ENCODE data around the gene FBXO40.

FBXO40 gene

DNA sequence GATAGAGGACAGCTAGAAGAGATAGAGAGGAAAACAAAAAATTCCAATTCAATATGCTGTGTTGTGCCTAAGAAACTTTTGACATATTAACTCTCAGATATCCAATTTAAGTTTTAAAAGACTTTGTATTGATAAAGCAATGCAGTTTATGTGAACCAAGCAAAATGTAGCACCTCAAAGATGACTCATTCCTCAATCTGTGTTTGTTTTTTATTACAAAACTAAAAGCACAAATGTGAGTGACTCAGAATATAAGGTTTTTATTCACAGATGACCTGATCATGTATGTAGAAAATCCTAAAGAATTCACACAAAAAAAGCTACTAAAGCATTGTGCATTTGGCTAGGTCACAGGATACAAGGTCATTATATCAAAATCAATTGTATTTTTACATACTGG lies 56.5 kb downstream of the FBXO40 start:
- peak; percentile 21 for DNase-seq (ENCODE audit: low read depth)
- TF ChIP-seq, protein P1, sequence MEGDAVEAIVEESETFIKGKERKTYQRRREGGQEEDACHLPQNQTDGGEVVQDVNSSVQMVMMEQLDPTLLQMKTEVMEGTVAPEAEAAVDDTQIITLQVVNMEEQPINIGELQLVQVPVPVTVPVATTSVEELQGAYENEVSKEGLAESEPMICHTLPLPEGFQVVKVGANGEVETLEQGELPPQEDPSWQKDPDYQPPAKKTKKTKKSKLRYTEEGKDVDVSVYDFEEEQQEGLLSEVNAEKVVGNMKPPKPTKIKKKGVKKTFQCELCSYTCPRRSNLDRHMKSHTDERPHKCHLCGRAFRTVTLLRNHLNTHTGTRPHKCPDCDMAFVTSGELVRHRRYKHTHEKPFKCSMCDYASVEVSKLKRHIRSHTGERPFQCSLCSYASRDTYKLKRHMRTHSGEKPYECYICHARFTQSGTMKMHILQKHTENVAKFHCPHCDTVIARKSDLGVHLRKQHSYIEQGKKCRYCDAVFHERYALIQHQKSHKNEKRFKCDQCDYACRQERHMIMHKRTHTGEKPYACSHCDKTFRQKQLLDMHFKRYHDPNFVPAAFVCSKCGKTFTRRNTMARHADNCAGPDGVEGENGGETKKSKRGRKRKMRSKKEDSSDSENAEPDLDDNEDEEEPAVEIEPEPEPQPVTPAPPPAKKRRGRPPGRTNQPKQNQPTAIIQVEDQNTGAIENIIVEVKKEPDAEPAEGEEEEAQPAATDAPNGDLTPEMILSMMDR (IDR thresholded peaks at IDR 0.05; ENCODE audit: low read length, missing control alignments): no peak
- H3K4me3 ChIP-seq (replicated peaks; ENCODE audit: low read depth, low read length): no peak overlapping the region

DNA sequence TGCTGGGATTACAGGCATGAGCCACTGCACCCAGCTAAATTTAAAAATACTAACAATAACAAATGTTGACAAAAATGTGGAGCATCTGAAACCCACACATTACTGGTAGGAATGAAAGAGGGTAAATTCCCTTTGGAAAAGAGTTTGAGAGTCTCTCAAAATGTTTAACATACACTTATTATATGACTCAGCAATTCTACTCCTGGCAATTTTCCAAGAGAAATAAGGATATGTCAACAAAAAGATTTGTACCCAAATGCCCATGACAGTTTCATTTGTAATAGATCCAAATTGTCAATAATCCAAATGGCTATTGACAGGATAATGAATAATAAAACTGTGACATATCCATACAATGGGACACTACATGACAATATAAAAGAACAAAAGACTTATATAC lies 58.5 kb downstream of the FBXO40 start:
- TF ChIP-seq, protein P1 (IDR thresholded peaks at IDR 0.05; ENCODE audit: low read length, missing control alignments): no peak
- DNase-seq (ENCODE audit: low read depth): peak; percentile 34
- H3K4me3 ChIP-seq (replicated peaks; ENCODE audit: low read depth, low read length): no peak overlapping the region

DNA sequence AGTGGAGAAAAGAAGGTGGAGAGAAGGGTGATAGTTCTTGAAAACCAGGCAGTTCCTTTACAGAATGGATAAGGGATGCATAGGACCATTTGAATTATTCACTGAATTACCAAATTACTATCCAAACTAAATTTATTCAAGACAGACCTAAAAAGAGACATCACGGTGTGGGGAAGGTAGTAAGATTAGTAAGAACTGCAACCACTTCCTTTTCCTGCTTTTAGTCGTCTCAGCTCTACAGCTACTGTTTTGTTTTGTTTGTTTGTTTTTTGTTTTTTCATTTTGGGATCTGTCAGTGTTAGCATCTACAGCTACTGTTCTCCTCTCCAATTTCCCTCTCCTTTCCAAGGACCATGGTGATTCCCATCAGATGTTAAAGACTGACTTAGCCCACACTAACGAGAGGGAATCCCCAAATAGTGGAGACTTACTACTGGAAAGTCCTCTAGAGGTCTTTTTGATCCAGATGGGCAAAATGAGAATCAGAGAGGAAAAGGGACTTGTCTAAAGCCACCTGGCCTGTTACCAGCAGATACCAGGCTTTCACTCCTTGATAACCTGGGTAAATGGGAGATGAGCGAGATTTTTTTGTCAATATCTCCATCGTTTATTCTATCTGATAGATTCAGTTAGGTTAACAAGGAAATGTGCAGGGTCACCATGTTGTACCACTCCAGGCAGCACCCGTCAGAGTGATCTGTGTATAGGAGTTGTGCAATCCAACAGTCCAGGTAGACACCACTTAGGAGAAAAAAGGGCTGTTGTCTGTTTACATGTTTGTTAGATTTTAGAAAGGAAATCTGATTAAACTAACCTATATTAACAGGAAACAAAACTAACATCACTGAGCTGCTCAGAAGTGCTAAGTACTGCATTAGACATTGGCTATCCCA lies 61.6 kb downstream of the FBXO40 start:
- no peak overlapping the region for H3K4me3 ChIP-seq (replicated peaks; ENCODE audit: low read depth, low read length)
- DNase-seq (ENCODE audit: low read depth): no peak
- TF ChIP-seq, protein P1 (IDR thresholded peaks at IDR 0.05; ENCODE audit: low read length, missing control alignments): no peak

DNA sequence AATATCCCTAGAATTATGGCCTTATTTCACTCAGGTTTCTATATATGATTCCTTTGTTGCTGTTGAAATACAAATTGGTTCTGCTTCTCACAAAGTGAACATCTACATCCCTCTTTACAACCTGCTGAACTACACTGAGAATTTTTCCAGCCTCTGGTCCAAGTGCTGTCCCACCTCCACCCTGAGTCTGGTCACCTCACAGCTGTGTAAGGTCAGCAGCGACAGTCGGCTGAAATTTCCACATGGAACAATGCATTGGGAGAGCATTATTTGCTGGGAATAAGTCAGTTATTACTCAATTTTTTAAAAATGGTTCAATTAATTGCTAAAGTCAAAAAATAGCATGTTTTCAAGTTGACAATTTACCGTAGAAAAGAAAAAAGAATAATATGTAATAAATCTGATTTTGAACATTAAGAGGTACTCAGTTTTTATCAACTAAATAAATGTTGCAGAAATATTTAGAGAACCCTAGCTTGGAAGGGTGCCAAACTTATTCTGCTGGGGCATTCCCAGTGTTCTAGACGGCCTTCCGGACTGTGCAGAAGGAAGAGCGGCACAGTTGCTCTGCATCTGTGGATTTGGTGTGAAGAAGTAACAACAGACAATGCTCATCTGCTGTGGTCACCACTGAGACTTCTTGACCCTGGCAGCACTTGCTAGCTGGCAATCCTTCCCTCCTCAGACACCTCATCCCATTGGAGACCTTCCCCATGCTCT lies 65.7 kb downstream of the FBXO40 start:
- TF ChIP-seq, protein P1 (IDR thresholded peaks at IDR 0.05; ENCODE audit: low read length, missing control alignments): no peak
- no peak for DNase-seq (ENCODE audit: low read depth)
- no peak overlapping the region for H3K4me3 ChIP-seq (replicated peaks; ENCODE audit: low read depth, low read length)

DNA sequence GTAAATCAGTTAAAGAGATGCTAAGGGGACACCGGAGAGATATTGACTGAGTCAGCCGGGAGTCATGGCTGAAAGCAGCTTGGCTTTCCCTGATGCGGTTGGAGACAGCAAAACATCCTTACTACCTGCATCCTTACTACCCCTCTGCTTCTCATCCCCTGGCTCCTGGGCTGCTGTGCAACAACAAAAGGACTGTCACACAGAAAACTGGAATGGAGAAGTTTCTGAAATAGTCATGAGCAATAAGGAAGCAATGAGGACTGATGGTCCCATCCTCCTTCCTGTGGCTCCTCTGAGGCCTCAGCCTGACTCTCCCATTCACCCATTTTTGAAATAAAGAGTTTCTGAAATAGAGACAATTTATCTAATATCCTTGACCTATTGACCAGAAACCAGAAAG lies 66.4 kb downstream of the FBXO40 start:
- DNase-seq (ENCODE audit: low read depth): no peak

DNA sequence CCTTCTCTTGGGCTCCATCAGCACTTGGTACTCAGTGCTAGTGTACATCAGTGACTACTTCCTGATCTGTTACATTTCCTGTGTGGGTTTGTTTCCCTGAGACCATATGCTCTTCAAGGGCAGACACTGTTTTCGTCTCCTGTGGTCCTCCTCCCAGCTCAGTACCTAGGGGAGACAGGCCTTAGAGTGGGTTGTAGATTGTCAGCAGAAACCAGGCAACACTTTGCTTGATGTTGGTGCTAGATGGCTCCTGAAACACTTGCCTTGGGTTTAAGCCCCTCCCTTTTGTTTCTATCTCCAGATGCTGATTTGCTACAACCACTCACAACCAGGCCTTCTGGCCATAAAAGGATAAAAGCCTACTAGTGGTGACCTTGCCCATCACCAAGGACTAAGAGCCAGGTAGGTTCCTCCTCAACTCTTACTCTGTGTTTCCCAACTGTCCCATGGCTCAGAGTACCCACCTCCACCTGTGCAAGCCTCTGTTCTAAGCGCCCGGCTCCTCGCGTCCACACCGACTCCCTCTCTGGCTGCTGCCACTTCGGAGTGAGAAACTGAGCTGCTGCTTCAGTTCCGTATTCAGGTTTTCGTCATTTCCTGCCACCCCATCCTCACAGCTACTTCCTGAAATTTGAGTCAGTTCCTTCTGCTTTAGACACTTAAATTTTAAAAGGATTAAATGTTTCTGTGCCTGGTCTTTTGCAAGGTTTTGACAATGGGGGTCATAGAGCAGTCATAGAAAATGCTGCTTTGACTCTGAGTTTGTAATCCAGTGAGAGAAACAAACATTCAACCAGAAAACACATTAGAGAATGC lies 67.4 kb downstream of the FBXO40 start, which contains the start of gene HCLS1:
Gene HCLS1, minus strand, starts transcription at position 548 of the 816 bp plus-strand sequence. CDS start 2,556 bp downstream, outside the sequence.
- DNase-seq (ENCODE audit: low read depth): peak; percentile 33
- H3K4me3 ChIP-seq (replicated peaks; ENCODE audit: low read depth, low read length): no peak within 1 kb of the TSS
- TF ChIP-seq, protein P1 (IDR thresholded peaks at IDR 0.05; ENCODE audit: low read length, missing control alignments): no peak

More for the DNA sequence above, 66.4 kb downstream of the FBXO40 start:
- no peak overlapping the region for H3K4me3 ChIP-seq (replicated peaks; ENCODE audit: low read depth, low read length)
- TF ChIP-seq, protein P1 (IDR thresholded peaks at IDR 0.05; ENCODE audit: low read length, missing control alignments): no peak

All from fibroblast of pulmonary artery (primary cell).